ENCODE measurements around the gene PELI3.
"Not testable (repeated sequence)": the region's sequence is repeated elsewhere in the genome, so short reads cannot be mapped to it uniquely, and the experiment has no call there.

PELI3 gene

GRCh38 chr11:66466225-66467033 is at the start of gene PELI3:
Gene PELI3 (plus strand): TSS chr11:66466905. CDS start chr11:66468129, 1,224 bp downstream.
- peak; percentile 100 for DNase-seq (ENCODE audit: low spot score)

GRCh38 chr11:66417000-66417399 is 49.7 kb upstream of the PELI3 start:
- DNase-seq (ENCODE audit: low spot score): no peak

DNA sequence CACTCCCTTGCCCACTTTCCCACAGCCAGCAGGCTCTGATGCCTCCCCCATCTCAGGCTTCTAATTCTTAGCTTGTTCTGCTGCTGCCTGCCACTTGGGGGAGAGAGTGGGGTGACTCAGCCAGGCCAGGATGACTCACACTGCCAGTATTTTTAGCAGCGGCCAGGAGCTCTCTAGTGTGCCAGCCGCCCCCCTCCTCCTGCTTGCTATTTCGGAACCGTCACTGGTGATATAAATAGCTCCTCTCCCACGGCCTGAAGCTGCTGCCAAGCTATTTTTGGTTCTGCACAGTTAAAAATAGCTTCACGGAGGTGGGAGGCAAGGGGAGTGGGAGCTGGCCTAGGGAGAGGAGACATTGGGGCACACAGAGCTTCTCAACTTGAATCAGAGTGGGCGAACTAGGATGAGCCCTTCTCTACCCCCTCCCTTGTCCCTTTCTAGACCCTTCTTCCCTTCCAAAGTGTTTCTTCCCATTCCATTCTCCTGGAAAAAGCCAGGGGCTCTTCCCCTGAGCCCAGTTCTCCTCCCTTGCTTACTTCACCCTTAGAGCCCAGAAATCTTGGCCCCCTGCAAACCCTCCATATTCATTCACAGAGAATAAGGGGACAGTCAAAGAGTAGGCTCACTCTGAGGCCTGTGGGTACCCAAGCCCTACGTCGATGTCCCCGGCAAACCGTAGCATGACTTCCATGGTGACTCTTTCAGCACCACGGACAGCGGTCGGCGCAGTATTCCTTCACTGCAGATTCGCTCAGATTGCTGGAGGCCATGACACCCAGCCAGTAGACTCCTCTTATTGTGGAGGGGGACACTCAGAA is 48.3 kb upstream of the PELI3 start:
- DNase-seq (ENCODE audit: low spot score): peak; percentile 100

GRCh38 chr11:66418986-66419308 is 47.8 kb upstream of the PELI3 start:
- no peak for DNase-seq (ENCODE audit: low spot score)

DNA sequence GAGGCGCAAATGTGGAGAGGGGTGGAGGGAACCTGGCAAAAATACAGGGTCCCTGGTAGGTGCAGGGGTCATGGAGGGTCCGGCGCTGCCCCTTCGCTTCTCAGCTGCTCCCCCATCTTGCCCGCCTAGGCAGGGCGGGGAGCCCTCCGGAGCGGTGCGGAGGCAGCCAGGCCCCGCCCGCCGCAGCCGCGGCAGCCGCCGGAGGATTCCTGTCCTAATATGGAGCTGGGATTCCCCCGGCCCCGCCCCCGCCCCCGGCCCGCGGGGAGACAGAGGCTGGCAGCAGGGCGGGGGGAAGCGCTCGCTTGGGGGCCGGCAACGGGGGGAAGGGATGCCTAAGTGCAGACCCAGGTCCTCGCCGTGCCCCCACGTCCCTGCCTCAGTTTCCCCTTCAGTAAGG is 46.9 kb upstream of the PELI3 start:
- no peak for DNase-seq (ENCODE audit: low spot score)

DNA sequence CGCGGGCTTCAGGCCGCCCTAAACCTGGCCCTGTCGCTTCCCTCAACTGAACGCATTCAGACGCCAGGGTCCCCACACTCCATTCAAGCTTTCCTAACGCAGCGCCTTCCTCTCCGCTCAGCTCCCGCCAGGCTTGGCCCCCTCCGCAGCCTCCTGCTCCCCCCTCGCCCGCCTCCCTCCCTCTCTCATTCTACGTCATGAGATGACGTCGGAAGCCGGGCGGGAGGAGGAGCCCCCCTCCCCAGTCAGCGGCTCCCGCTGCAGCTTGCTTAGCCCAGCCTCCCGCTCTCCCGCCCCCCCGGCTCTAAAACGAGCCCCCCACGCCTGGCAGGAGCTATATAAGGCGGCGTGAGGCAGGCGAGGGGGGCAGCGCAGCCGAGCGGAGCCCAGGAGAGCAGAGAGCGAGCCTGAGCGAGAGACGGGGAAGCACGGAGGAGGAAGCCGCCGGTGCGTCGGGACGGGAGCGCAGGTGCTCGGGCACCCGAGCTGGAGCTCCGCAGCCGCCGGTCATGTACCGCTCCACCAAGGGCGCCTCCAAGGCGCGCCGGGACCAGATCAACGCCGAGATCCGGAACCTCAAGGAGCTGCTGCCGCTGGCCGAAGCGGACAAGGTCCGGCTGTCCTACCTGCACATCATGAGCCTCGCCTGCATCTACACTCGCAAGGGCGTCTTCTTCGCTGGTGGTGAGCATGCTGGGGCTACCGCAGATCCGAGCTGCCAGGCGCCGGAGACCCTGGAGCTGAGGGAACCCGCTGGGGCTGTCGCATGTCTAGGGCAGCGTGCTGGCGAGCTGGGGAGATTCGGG is 45.8 kb upstream of the PELI3 start, which contains the start of gene NPAS4:
TSS of gene NPAS4 (plus strand) at position 365 of the 806 bp plus-strand sequence. CDS start at position 510, 145 bp downstream.
- no peak for DNase-seq (ENCODE audit: low spot score)

- DNase-seq (ENCODE audit: low spot score): peak; percentile 100
Measured at GRCh38 chr11:66421492-66422205, 45.1 kb upstream of the PELI3 start.

DNA sequence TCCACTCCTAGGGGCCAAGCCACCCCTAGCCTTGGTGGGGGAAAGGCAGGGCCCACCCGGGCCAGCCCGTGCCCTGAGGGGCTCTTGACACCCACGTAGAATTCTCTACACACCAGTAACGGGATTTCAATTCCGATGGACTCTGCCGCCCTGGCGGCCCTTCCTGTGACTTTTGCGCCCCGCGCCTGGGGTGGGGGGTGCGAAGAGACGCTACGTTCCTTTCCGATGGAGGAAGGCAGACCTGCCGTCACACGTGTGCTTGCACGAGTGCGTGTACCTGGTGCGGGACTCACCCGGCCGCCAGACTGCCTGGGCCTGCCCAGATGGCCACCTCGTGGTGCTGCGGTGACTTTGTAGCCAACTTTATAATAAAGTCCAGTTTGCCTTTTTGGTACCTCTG is 40.4 kb upstream of the PELI3 start:
- no peak for DNase-seq (ENCODE audit: low spot score)

DNA sequence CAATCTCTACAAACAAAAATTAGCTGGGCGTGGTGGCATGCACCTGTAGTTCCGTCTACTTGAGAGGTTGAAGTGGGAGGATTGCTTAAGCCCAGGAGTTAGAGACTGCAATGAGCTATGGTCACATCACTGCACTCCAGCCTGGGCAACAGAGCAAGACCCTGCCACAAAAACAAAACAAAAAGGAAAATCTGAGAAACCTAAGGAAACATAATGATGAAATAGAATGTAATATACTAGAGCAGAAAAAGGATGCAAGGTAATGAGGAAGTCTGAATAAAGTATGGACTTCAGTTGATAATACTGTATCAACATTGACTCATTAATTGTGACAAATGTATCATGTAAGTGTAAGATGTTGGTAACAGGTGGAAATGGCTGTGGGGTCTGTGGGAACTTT is 37.8 kb upstream of the PELI3 start:
- no peak for DNase-seq (ENCODE audit: low spot score)

- peak; percentile 100 for DNase-seq (ENCODE audit: low spot score)
Measured at GRCh38 chr11:66429983-66430602, 36.6 kb upstream of the PELI3 start.

- not testable (repeated sequence) for DNase-seq (ENCODE audit: low spot score)
Measured at GRCh38 chr11:66431287-66431686, 35.4 kb upstream of the PELI3 start.

DNA sequence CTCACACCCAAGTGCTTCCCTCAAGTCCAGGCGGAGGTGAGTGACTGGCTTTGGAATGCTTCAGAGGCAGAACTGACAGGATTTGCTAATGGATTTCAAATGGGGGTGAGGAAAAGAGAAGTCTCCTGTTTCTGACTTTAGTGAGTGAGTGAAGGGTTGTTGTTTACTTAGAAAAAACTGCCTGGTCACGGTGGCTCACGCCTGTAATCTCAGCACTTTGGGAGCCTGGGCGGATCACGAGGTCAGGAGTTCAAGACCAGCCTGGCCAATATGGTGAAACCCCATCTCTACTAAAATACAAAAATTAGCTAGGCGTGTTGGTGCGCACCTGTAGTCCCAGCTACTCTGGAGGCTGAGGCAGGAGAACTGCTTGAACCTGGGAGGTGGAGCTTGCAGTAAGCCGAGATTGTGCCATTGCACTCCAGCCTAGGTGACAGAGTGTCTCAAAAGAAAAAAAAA is 34.8 kb upstream of the PELI3 start:
- DNase-seq (ENCODE audit: low spot score): not testable (repeated sequence)

- no peak for DNase-seq (ENCODE audit: low spot score)
Measured at GRCh38 chr11:66432597-66432996, 34.1 kb upstream of the PELI3 start.

- no peak for DNase-seq (ENCODE audit: low spot score)
Measured at GRCh38 chr11:66437979-66438503, 28.7 kb upstream of the PELI3 start.

DNA sequence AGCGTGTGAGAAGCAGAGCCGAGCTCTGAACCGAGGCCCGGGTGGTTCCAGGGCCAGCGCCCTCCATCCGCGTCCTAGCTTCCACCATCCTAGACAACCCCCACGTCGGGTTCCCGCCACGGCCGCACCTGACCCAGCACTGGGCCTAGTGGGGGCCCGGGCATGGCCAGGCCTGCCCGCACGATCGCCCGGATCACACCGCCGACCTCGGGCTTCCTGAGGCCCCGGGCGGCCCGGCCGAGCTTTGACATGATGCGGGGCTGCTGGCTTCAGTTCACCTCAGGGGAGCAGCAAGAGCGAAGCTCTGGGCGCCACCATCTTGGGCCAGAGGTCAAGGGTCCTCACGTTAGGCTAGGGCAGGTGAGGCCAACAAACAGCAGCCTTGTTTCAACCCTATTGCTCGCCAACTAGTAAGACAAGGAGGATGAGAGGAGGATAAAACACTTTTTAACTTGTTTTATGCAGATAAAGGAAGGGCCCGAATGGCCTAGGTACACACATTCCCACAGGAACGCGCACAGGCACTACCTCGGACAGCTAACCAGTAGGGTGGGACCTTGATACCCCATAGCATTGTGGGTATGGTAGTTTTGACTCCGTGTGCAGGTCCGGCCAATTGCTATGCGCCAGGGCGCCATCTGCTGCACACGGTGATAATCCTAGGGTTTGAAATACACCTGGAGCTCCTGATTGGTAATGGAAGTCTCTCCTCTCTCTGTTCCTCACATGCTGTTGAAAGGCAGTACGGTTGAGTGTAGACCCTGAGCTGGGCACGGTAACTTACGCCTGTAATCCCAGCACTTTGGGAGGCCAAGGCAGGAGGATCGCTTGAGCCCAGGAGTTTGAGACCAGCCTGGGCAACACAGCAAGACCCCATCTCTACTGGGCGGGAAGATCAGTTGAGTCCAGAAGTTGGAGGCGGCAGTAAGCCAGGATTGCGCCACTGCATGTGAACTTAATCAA is 27.9 kb upstream of the PELI3 start, which contains the start of gene MRPL11:
TSS of gene MRPL11 (minus strand) at position 345 of the 963 bp plus-strand sequence. CDS start at position 251, 94 bp downstream.
- DNase-seq (ENCODE audit: low spot score): peak; percentile 100

DNA sequence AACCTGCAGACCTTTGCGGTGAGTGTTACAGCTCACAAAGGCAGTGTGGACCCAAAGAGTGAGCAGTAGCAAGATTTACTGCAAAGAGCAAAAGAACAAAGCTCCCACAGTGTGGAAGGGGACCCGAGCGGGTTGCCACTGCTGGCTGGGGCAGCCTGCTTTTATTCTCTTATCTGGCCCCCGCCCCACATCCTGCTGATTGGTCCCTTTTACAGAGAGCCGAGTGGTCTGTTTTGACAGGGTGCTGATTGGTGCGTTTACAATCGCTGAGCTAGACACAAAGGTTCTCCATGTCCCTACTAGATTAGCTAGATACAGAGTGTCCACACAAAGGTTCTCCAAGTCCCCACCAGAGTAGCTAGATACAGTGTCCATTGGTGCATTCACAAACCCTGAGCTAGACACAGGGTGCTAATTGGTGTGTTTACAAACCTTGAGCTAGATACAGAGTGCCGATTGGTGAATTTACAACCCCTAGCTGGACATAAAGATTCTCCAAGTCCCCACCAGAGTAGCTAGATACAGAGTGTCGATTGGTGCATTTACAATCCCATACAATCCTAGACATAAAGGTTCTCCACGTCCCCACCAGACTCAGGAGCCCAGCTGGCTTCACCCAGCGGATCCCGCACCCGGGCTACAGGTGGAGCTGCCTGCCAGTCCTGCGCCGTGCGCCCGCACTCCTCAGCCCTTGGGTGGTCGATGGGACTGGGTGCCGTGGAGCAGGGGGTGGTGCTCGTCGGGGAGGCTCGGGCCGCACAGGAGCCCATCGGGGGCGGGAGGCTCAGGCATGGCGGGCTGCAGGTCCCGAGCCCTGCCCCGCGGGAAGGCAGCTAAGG is 26.4 kb upstream of the PELI3 start:
- not testable (repeated sequence) for DNase-seq (ENCODE audit: low spot score)

DNA sequence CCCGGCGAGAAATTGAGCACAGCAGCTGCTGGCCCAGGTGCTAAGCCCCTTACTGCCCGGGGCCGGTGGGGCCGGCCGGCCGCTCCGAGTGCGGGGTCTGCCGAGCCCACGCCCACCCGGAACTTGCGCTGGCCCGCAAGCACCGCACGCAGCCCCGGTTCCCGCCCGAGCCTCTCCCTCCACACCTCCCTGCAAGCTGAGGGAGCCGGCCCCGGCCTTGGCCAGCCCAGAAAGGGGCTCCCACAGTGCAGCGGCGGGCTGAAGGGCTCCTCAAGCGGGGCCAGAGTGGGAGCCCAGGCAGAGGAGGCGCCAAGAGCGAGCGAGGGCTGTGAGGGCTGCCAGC is 25.8 kb upstream of the PELI3 start:
- DNase-seq (ENCODE audit: low spot score): not testable (repeated sequence)

DNA sequence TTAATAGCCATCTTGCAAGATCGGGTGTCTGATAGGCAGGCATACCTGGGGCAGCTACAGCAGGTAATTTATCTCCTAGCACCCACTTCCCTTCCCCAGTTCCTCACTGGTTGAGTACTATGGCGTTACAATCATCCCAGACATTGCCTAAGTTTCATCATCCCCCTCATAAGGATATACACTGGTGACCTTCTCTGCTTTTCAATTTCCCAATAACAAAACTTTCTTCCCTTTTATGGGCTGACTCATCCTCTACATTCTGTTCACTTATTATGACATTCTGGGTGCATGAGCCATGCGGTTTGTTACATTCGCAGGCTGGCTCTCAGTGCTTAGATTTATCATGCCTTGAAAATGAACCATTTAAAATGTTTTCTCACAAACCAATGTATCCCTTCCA is 23.1 kb upstream of the PELI3 start:
- no peak for DNase-seq (ENCODE audit: low spot score)

DNA sequence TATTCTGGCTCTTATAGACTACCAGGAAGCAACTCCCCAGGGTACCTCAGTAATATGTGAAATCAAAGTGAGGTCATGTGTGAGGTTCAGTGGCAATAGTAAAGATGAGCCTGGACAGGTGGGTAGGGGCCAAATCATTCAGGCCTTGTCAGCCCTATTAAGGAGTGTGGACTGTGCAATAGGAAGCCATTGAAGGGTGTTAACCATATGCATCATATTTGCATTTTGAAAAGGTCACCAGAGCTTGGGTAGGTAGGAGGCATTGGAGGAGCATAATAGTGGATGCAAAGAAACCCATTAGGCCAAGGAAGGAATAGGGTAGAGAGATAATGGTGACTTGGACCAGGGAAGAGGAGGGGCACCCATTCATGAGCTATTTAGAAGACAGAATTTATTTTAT is 19.7 kb upstream of the PELI3 start:
- DNase-seq (ENCODE audit: low spot score): no peak

Measured in HuH-7 (cell line).